Measurements from ENCODE around the gene CHST12.

- TF ChIP-seq, protein P1, sequence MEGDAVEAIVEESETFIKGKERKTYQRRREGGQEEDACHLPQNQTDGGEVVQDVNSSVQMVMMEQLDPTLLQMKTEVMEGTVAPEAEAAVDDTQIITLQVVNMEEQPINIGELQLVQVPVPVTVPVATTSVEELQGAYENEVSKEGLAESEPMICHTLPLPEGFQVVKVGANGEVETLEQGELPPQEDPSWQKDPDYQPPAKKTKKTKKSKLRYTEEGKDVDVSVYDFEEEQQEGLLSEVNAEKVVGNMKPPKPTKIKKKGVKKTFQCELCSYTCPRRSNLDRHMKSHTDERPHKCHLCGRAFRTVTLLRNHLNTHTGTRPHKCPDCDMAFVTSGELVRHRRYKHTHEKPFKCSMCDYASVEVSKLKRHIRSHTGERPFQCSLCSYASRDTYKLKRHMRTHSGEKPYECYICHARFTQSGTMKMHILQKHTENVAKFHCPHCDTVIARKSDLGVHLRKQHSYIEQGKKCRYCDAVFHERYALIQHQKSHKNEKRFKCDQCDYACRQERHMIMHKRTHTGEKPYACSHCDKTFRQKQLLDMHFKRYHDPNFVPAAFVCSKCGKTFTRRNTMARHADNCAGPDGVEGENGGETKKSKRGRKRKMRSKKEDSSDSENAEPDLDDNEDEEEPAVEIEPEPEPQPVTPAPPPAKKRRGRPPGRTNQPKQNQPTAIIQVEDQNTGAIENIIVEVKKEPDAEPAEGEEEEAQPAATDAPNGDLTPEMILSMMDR (IDR thresholded peaks at IDR 0.05), result no peak
- TF ChIP-seq POLR2A (IDR thresholded peaks at IDR 0.05) (no peak), POLR2AphosphoS5 (IDR thresholded peaks at IDR 0.05) (no peak), EP300 (IDR thresholded peaks at IDR 0.05) (no peak)
Observed at GRCh38 chr7:2416650-2417049, 13.2 kb downstream of the CHST12 start.
